Activated CD4-positive, alpha-beta T cell treated with anti-CD3 and anti-CD28 coated beads for 1 hour (primary cell): ENCODE results near the gene SLC25A25.
A peak's percentile ranks its signal among the peaks of the same experiment; 100 is the strongest.
"Not testable (repeated sequence)": the region's sequence is repeated elsewhere in the genome, so short reads cannot be mapped to it uniquely, and the experiment has no call there.

ENCODE experiments used
- DNase-seq: peaks from one replicate; pipeline ENCODE4 v3.0.0-alpha.2; 2020

Gene SLC25A25

DNA sequence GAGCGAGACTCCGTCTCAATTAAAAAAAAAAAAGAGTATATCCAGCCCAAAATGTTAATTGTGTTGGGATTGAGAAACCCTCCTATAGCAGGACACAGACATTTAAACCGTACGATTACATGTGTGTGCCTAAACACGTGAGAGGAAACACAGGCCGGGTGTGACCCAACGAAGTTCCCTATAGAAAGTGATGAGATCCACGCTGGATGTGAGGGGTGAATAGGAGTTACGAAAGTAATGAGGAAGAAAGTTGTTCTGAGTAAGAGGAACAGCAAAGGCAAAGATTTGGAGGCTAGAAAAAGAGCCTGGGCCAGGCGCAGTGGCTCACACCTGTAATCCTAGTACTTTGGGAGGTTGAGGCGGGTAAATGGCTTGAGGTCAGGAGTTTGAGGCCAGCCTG lies 14.5 kb upstream of the SLC25A25 start:
- no peak for DNase-seq

DNA sequence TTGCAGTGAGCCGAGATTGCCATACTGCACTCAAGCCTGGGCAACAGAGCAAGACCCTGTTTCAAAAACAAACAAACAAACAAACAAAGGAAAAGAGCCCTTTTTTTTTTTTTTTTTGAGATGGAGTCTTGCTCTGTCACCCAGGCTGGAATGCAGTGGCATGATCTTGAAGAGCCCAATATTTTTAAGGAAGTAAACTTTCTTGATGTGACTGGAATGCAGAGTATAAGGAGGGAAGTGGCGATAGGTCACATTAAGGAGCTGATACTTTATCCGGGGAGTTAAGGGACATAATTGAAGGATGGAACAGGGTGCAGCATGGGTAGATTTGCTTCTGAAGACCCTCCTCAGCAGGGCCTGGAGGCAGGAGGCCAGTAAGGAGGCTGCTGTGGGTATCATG lies 13.9 kb upstream of the SLC25A25 start:
- no peak for DNase-seq

- no peak for DNase-seq
Measured at GRCh38 chr9:128055344-128056040, 12.5 kb upstream of the SLC25A25 start.

DNA sequence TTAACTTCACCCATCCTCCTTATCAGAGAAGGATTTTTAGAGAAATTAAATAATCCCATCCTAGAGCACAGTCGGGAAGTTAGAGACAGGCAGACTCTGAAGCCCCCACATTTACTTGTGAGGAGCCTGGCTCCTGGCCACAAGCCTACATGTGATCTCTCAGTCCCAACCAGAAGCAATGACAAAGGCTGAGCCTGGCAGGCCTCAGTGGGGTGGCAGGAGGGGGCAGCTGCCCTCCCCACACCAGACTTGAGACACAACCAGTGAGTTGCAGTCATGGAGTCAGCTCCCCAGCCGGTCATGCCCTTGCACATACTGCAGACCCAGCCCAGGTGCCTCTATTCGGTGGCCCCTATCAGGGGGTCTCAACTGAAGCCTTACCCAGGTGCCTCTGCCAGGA lies 11.9 kb upstream of the SLC25A25 start:
- no peak for DNase-seq

DNA sequence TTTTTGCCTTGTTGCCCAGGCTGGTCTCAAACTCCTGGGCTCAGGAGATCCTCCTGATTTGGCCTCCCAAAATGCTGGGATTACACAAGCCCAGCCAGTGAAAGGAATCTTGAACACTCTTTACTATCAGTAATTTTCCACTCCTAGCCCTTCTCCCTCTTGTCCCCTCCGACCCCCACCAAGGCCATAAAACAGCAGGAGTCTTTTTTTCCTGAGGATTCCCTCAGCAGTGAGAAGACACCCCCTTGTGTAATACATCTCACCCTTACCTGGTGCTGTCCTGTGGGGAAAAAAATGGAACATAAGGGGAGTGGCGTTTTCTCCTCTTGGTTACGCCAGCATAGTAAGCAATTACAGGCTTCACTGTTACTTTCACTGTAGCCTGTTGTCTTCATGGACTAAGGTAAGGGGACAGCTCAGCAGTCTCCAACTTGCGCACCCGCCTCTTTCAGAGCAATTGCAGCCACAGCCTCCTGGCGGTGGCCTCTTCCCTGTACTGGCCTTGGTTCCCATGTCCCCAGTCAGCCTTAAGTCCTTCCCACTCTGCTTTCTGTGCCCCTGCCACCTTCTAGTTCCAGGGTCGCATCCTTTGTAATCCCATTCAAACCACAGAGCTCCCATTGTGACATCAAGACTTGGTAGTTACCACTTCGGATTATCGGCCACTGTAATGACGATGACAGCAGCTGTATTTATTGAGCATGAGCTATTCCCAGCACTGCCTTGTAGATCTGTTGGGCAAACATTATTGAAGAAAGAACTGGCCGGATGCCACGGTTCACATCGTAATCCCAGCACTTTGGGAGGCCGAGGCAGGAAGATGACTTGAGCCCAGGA lies 10.9 kb upstream of the SLC25A25 start:
- no peak for DNase-seq

DNA sequence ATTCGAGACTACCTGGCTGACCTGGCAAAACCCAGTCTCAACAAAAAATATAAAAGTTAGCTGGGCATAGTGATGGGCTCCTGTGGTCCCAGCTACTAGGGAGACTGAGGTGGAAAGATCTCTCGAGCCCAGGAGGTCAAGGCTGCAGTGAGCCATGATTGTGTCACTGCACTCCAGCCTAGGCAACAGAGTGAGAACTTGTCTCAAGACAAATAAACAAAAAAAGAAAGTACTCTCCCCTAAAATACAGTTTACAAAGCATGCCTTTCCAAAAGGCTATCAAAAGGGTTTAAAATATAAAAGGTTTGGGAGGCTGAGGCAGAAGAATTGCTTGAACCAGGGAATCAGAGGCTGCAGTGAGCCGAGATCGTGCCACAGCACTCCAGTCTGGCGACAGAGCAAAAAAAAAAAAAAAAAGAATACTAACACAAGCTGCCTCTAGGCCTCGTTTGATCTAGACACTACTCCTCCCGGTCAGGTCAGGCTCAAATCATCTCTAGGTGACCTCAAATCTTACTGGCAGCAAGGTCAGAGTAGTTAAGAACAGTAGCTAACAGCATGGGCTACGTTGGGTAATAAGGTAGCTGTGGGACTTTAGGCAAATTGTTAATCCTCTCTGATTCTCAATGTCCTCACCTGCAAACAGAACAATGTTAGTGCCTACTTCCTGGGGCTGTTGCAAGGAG lies 10.2 kb upstream of the SLC25A25 start:
- DNase-seq = no peak

GRCh38 chr9:128059365-128059983 lies 8.6 kb upstream of the SLC25A25 start:
- no peak for DNase-seq

GRCh38 chr9:128061275-128061960 lies 6.6 kb upstream of the SLC25A25 start:
- no peak for DNase-seq

- DNase-seq = no peak
Measured at GRCh38 chr9:128062279-128062678, 5.8 kb upstream of the SLC25A25 start.

DNA sequence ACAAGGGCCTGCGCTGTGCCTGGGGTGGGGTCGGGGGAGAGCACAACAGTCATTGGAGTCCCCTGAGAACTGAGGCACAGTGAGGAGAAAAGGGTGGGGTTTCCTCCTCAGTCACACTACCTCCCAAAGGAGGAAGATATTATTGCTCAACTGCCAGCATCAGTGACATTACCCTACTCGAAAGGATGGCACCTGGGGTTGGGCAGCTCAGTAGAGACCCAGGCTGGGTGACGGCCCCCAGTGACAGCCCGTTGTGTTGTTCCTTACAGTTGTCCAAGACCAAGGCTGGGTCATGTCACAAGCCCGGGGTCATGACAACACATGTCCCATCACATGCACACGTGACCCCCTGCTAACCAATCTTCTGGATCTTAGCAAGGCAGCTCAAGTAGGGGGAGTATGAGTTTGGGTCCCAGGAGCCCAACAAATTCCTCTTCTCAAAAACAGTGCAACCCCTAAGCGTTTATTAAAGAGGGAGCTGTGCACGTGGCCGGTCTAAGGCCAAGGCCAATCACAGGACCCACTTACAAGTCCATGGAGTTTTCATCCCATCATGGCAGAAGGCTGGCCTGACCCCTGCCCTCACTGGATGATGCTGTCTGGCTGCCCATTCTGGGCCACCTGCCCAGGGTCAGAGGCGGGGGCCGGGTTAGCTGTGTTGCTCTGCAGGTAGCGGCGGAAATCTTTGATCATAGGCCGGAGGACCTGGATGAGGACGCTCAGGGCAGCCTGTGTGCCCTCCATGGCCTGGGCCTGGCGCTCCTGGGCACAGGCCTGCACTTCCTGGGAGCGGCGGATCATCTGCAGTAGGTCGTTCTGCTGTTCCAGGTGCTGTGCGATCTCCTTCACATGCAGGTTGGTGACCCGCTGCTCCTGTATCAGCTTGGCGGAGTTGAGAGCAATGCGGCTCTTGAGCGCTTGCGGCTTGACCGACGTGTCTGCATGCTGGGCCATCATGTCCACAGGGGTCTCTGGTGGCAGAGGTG lies 4.9 kb upstream of the SLC25A25 start:
- DNase-seq = no peak

- DNase-seq = no peak
Measured at GRCh38 chr9:128065907-128066712, 1.9 kb upstream of the SLC25A25 start.

GRCh38 chr9:128066713-128067644 lies 1.1 kb upstream of the SLC25A25 start, which contains the start of gene NAIF1:
TSS of gene NAIF1 (minus strand) at chr9:128067320. CDS start at chr9:128067101, 219 bp downstream.
- DNase-seq = peak; percentile 95

DNA sequence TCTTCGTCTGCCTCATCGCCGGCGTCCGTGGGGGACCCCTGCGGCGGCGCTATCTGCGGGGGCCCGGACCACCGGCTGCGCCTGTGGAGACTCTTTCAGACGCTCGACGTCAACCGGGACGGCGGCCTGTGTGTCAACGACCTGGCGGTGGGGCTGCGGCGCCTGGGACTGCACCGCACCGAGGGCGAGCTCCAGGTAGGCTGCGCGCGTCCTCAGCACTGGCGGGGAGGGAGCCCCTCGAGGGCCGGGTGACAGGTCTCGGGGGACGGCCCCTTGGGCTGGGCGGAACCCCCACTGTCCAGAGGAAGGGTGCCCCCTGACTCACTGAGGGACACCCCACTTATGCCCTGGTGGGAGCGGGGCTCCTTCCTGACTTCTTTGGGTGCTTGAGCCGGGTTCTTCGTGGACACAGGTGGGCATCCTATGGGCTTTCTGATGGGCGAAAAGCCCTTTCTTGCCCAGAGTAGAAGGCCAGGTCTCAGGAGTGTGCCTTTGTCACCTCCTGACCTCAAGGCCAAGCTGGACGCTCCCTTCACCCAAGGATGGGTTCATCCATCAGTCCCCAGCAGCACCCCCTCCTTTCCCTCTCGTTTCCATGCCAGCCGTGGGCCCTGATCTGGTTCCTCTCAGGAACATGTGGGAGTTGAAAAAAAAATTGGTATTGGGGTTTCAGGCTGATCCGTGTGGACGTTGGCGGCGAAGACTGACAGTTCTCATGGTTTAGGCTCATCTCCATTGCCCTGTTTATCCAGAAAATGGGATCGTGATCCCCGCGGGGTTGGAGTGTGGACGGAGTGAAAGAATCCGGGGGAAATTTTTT lies 564 bp downstream of the SLC25A25 start:
- peak; percentile 24 for DNase-seq

GRCh38 chr9:128070874-128071273 lies 2.8 kb downstream of the SLC25A25 start:
- no peak for DNase-seq

- not testable (repeated sequence) for DNase-seq
Measured at GRCh38 chr9:128071475-128071874, 3.4 kb downstream of the SLC25A25 start.

- peak; percentile 20 for DNase-seq
Measured at GRCh38 chr9:128072144-128073021, 4.4 kb downstream of the SLC25A25 start.

GRCh38 chr9:128073253-128073886 lies 5.3 kb downstream of the SLC25A25 start:
- DNase-seq = no peak
